Stimulated activated naive B cell treated with anti-CD40 and anti-IgM and Interleukin-4, amounts not matched to agents 10 μg/mL and 1 μg/mL and 100 μg/mL, for 72 hours (primary cell): Measurements from ENCODE around the gene KCNJ6.

Experiments used
- ATAC-seq, 2 donors: fragments of 150-1000 bp; cut with Tn5 transposase; replicated peaks; 2 replicates each; pipeline ENCODE4 v1.10.0; 2021; ENCODE audit warnings: moderate library complexity in 1 of 2
- DNase-seq: peaks from one replicate; pipeline ENCODE4 v3.0.0; 2021
- H3K27ac Mint-ChIP-seq: one replicate; pipeline ENCODE4 v1.8.0; 2022; ENCODE audit warnings: mild to moderate bottlenecking, mixed read lengths
- H3K27me3 Mint-ChIP-seq, 2 donors: one replicate each; pipeline ENCODE4 v1.8.0; 2022; ENCODE audit warnings: mixed read lengths in 2 of 2
- H3K36me3 Mint-ChIP-seq, 2 donors: one replicate each; pipeline ENCODE4 v1.8.0; 2022; ENCODE audit warnings: mixed read lengths in 2 of 2, mild to moderate bottlenecking in 1 of 2
- H3K4me1 Mint-ChIP-seq, 2 donors: one replicate each; pipeline ENCODE4 v1.8.0; 2022; ENCODE audit warnings: mixed read lengths in 2 of 2, mild to moderate bottlenecking in 1 of 2
- H3K4me3 Mint-ChIP-seq, 2 donors: one replicate each; pipeline ENCODE4 v1.8.0; 2022; ENCODE audit warnings: mild to moderate bottlenecking in 2 of 2, mixed read lengths in 2 of 2, moderate library complexity in 1 of 2
- H3K9me3 Mint-ChIP-seq, 2 donors: one replicate each; pipeline ENCODE4 v1.8.0; 2022; ENCODE audit warnings: mixed read lengths in 2 of 2, mild to moderate bottlenecking in 1 of 2

KCNJ6 gene

GRCh38 chr21:37835481-37835880 lies 80.8 kb downstream of the KCNJ6 start:
- no peak for DNase-seq
- Mint-ChIP-seq H3K27me3 (no peaks in the 10 kb centered on the region), H3K36me3 (no peaks in the 10 kb centered on the region), H3K4me3 (no peak overlapping the region), H3K9me3 (peaks cover 0 to 4% of the 10 kb centered on the region in 2 donors), H3K27ac (no peak overlapping the region), H3K4me1 (no peaks in the 10 kb centered on the region)
- ATAC-seq: no peak

GRCh38 chr21:37833301-37833700 lies 83.0 kb downstream of the KCNJ6 start:
- DNase-seq: no peak
- Mint-ChIP-seq H3K27ac (no peak overlapping the region), H3K27me3 (peaks cover 0 to 4% of the 10 kb centered on the region in 2 donors), H3K4me1 (peaks cover 0 to 3% of the 10 kb centered on the region in 2 donors), H3K4me3 (no peak overlapping the region), H3K36me3 (no peaks in the 10 kb centered on the region), H3K9me3 (peaks cover 0 to 4% of the 10 kb centered on the region in 2 donors)
- no peak for ATAC-seq

- DNase-seq: no peak
- H3K27ac Mint-ChIP-seq: no peak overlapping the region
- peaks cover 0 to 3% of the 10 kb centered on the region in 2 donors for H3K4me1 Mint-ChIP-seq
- ATAC-seq: peak in 1 of 2 donors; percentile 21
- H3K36me3 Mint-ChIP-seq: no peaks in the 10 kb centered on the region
- H3K9me3 Mint-ChIP-seq: no peaks in the 10 kb centered on the region
- H3K4me3 Mint-ChIP-seq: no peak overlapping the region
- peaks cover 0 to 4% of the 10 kb centered on the region in 2 donors for H3K27me3 Mint-ChIP-seq
These were observed 86.8 kb downstream of the KCNJ6 start for GRCh38 chr21:37829447-37829846.

GRCh38 chr21:37828991-37829390 lies 87.3 kb downstream of the KCNJ6 start:
- H3K4me3 Mint-ChIP-seq: no peak overlapping the region
- no peak for ATAC-seq
- no peaks in the 10 kb centered on the region for H3K9me3 Mint-ChIP-seq
- H3K36me3 Mint-ChIP-seq: no peaks in the 10 kb centered on the region
- H3K27me3 Mint-ChIP-seq: peaks cover 0 to 4% of the 10 kb centered on the region in 2 donors
- H3K4me1 Mint-ChIP-seq: peaks cover 0 to 3% of the 10 kb centered on the region in 2 donors
- DNase-seq: no peak
- no peak overlapping the region for H3K27ac Mint-ChIP-seq

- H3K27ac Mint-ChIP-seq: no peak overlapping the region
- H3K4me3 Mint-ChIP-seq: no peak overlapping the region
These were observed 87.7 kb downstream of the KCNJ6 start for GRCh38 chr21:37828556-37828955.

GRCh38 chr21:37827913-37828312 lies 88.3 kb downstream of the KCNJ6 start:
- peaks cover 0 to 8% of the 10 kb centered on the region in 2 donors for H3K27me3 Mint-ChIP-seq
- DNase-seq (no peak), ATAC-seq (no peak)
- no peak overlapping the region for H3K4me3 Mint-ChIP-seq
- no peak overlapping the region for H3K27ac Mint-ChIP-seq
- peaks cover 2 to 4% of the 10 kb centered on the region in 2 donors for H3K9me3 Mint-ChIP-seq
- peaks cover 0 to 3% of the 10 kb centered on the region in 2 donors for H3K4me1 Mint-ChIP-seq
- H3K36me3 Mint-ChIP-seq: no peaks in the 10 kb centered on the region

More at GRCh38 chr21:37828556-37828955, 87.7 kb downstream of the KCNJ6 start:
- H3K27me3 Mint-ChIP-seq: peaks cover 0 to 5% of the 10 kb centered on the region in 2 donors
- ATAC-seq: no peak
- no peak for DNase-seq
- peaks cover under 1 to 1% of the 10 kb centered on the region in 2 donors for H3K9me3 Mint-ChIP-seq
- H3K4me1 Mint-ChIP-seq: peaks cover 0 to 3% of the 10 kb centered on the region in 2 donors
- no peaks in the 10 kb centered on the region for H3K36me3 Mint-ChIP-seq

- Mint-ChIP-seq H3K27me3 (peaks cover 0 to 4% of the 10 kb centered on the region in 2 donors), H3K9me3 (peaks cover 2 to 4% of the 10 kb centered on the region in 2 donors), H3K4me1 (no peaks in the 10 kb centered on the region), H3K36me3 (no peaks in the 10 kb centered on the region), H3K27ac (no peak overlapping the region), H3K4me3 (no peak overlapping the region)
- ATAC-seq (no peak), DNase-seq (no peak)
These were observed 94.3 kb downstream of the KCNJ6 start for GRCh38 chr21:37821786-37822450.

- Mint-ChIP-seq H3K27ac (no peak overlapping the region), H3K4me3 (no peak overlapping the region), H3K27me3 (peaks cover 0 to 4% of the 10 kb centered on the region in 2 donors), H3K4me1 (no peaks in the 10 kb centered on the region), H3K36me3 (no peaks in the 10 kb centered on the region), H3K9me3 (peaks cover 2 to 4% of the 10 kb centered on the region in 2 donors)
- DNase-seq (no peak), ATAC-seq (no peak)
These were observed 95.2 kb downstream of the KCNJ6 start for GRCh38 chr21:37821092-37821491.

- Mint-ChIP-seq H3K4me3 (no peak overlapping the region), H3K36me3 (no peaks in the 10 kb centered on the region), H3K9me3 (peaks cover 2 to 4% of the 10 kb centered on the region in 2 donors), H3K4me1 (no peaks in the 10 kb centered on the region), H3K27ac (no peak overlapping the region), H3K27me3 (peaks cover 0 to 4% of the 10 kb centered on the region in 2 donors)
- ATAC-seq (no peak), DNase-seq (no peak)
These were observed 96.9 kb downstream of the KCNJ6 start for GRCh38 chr21:37819372-37819771.

- no peaks in the 10 kb centered on the region for H3K4me1 Mint-ChIP-seq
- H3K4me3 Mint-ChIP-seq: no peak overlapping the region
- no peaks in the 10 kb centered on the region for H3K36me3 Mint-ChIP-seq
- H3K27ac Mint-ChIP-seq: no peak overlapping the region
- H3K9me3 Mint-ChIP-seq: peaks cover 3 to 8% of the 10 kb centered on the region in 2 donors
- H3K27me3 Mint-ChIP-seq: no peaks in the 10 kb centered on the region
- DNase-seq: no peak
- no peak for ATAC-seq
These were observed 99.0 kb downstream of the KCNJ6 start for GRCh38 chr21:37817242-37817641.

GRCh38 chr21:37815893-37816292 lies 100.4 kb downstream of the KCNJ6 start:
- no peaks in the 10 kb centered on the region for H3K27me3 Mint-ChIP-seq
- no peak for ATAC-seq
- no peak for DNase-seq
- H3K9me3 Mint-ChIP-seq: peaks cover 3 to 13% of the 10 kb centered on the region in 2 donors
- H3K27ac Mint-ChIP-seq: no peak overlapping the region
- H3K4me3 Mint-ChIP-seq: no peak overlapping the region
- H3K36me3 Mint-ChIP-seq: no peaks in the 10 kb centered on the region
- H3K4me1 Mint-ChIP-seq: no peaks in the 10 kb centered on the region

GRCh38 chr21:37811711-37812110 lies 104.5 kb downstream of the KCNJ6 start:
- peaks cover 3 to 13% of the 10 kb centered on the region in 2 donors for H3K9me3 Mint-ChIP-seq
- no peaks in the 10 kb centered on the region for H3K27me3 Mint-ChIP-seq
- H3K27ac Mint-ChIP-seq: no peak overlapping the region
- no peak overlapping the region for H3K4me3 Mint-ChIP-seq
- H3K36me3 Mint-ChIP-seq: no peaks in the 10 kb centered on the region
- DNase-seq (no peak), ATAC-seq (no peak)
- no peaks in the 10 kb centered on the region for H3K4me1 Mint-ChIP-seq

- H3K36me3 Mint-ChIP-seq: no peaks in the 10 kb centered on the region
- H3K27me3 Mint-ChIP-seq: no peaks in the 10 kb centered on the region
- no peak for ATAC-seq
- H3K9me3 Mint-ChIP-seq: peaks cover 8 to 12% of the 10 kb centered on the region in 2 donors
- H3K4me1 Mint-ChIP-seq: no peaks in the 10 kb centered on the region
- H3K4me3 Mint-ChIP-seq: no peak overlapping the region
- no peak overlapping the region for H3K27ac Mint-ChIP-seq
- DNase-seq: no peak
These were observed 108.0 kb downstream of the KCNJ6 start for GRCh38 chr21:37808261-37808660.

GRCh38 chr21:37805266-37805665 lies 111.0 kb downstream of the KCNJ6 start:
- H3K9me3 Mint-ChIP-seq: peaks cover 3 to 5% of the 10 kb centered on the region in 2 donors

GRCh38 chr21:37804001-37804400 lies 112.3 kb downstream of the KCNJ6 start:
- ATAC-seq (no peak), DNase-seq (no peak)
- H3K4me1 Mint-ChIP-seq: no peaks in the 10 kb centered on the region
- H3K9me3 Mint-ChIP-seq: peaks cover 3 to 5% of the 10 kb centered on the region in 2 donors
- H3K27me3 Mint-ChIP-seq: peaks cover 6 to 8% of the 10 kb centered on the region in 2 donors
- H3K36me3 Mint-ChIP-seq: no peaks in the 10 kb centered on the region
- no peak overlapping the region for H3K27ac Mint-ChIP-seq
- H3K4me3 Mint-ChIP-seq: no peak overlapping the region

More at GRCh38 chr21:37805266-37805665, 111.0 kb downstream of the KCNJ6 start:
- Mint-ChIP-seq H3K36me3 (no peaks in the 10 kb centered on the region), H3K27ac (no peak overlapping the region), H3K4me3 (no peak overlapping the region), H3K27me3 (peaks cover 6 to 8% of the 10 kb centered on the region in 2 donors), H3K4me1 (no peaks in the 10 kb centered on the region)
- ATAC-seq (no peak), DNase-seq (no peak)
